HCT116 (cell line): Measurements from ENCODE around the gene LRP1B. TPM values are rescaled to one million over a fixed set of nuclear protein-coding genes. Genes with fewer than 3 reads are reported as not detected.

Experiments used
- ATAC-seq: fragments of 200-7000 bp; cut with Tn5 transposase; 2 replicates; pipeline ENCODE4 v1.9.1; 2020; ENCODE audit warnings: mild to moderate bottlenecking, moderate library complexity
- BruUV-seq: library from RNA; stranded (reverse); fragments of 400-500 nt; replicated peaks from 2 replicates; lab custom pipeline; 2021; lab: Mats Ljungman, UMichigan
- CTCF ChIA-PET: fragments of 300-600 bp; sonication (Branson Sonifier 250); formaldehyde crosslinking; loops from one replicate; lab custom pipeline; 2021; ENCODE audit warnings: antibody characterized with exemption; lab: Charles Lee
- POLR2A ChIA-PET: fragments of 300-600, 350-600 bp; sonication (Branson Sonifier 250); formaldehyde crosslinking; loops from one replicate; lab custom pipeline; 2021; ENCODE audit warnings: antibody characterized with exemption; lab: Charles Lee
- RAD21 ChIA-PET, 2 experiments: fragments of 300-600 bp; sonication (Branson Sonifier 250); formaldehyde crosslinking; loops; one replicate each; lab custom pipeline; 2023; ENCODE audit warnings: low total read pairs in 2 of 2; ENCODE audit not compliant: uncharacterized antibody in 2 of 2, unreplicated experiment in 2 of 2, low non-redundant PET in 1 of 2; lab: Charles Lee
- DNase-seq: peaks from one replicate; pipeline ENCODE4 v3.0.0-alpha.2; 2010; ENCODE audit warnings: low read depth, low spot score
- H2AFZ ChIP-seq: fragments of 200-600 bp; shearing (Covaris generic), sonication (generic); 2 replicates; pipeline ENCODE4 v1.6.1; 2017; ENCODE audit warnings: low read depth, mixed run types, mixed read lengths, antibody characterized with exemption, low read length; ENCODE audit not compliant: poor library complexity, severe bottlenecking
- H3K27ac ChIP-seq: 2 replicates; pipeline ENCODE4 v1.5.1; 2012; ENCODE audit warnings: low read depth, low read length
- H3K27me3 ChIP-seq: fragments of 200-600 bp; sonication (generic); 2 replicates; pipeline ENCODE4 v1.6.1; 2016; ENCODE audit warnings: mixed run types, low read length, mixed read lengths; ENCODE audit not compliant: insufficient read depth
- H3K36me3 ChIP-seq, 2 experiments: fragments of 200-500 bp in 1 of 2; fragments of 200-600 bp in 1 of 2; sonication (Bioruptor generic) in 1 of 2; sonication (generic) in 1 of 2; 2 replicates each; pipeline versions ENCODE4 v1.5.1 to v1.6.1; 2014 to 2016; ENCODE audit warnings: low read length in 2 of 2, inconsistent platforms in 1 of 2, mixed read lengths in 1 of 2, mixed run types in 1 of 2; ENCODE audit not compliant: insufficient read depth in 2 of 2, control insufficient read depth in 1 of 2
- H3K4me1 ChIP-seq, 2 experiments: fragments of 200-600 bp in 1 of 2; sonication (generic) in 1 of 2; 2 replicates each; pipeline versions ENCODE4 v1.5.1 to v1.6.1; 2012 to 2017; ENCODE audit warnings: low read length in 2 of 2, inconsistent platforms in 1 of 2, mild to moderate bottlenecking in 1 of 2, mixed read lengths in 1 of 2, mixed run types in 1 of 2, moderate library complexity in 1 of 2; ENCODE audit not compliant: insufficient read depth in 2 of 2, control insufficient read depth in 1 of 2
- H3K4me2 ChIP-seq: fragments of 200-600 bp; sonication (generic); 2 replicates; pipeline ENCODE4 v1.6.1; 2017; ENCODE audit warnings: mixed run types, low read length, mixed read lengths
- H3K4me3 ChIP-seq, 2 experiments: fragments of 200-600 bp in 1 of 2; sonication (generic) in 1 of 2; replicated peaks in 1 of 2; 2 replicates each; pipeline ENCODE4 v1.5.1; 2011 to 2016; ENCODE audit warnings: low read length in 2 of 2, control low read depth in 1 of 2, low read depth in 1 of 2, mild to moderate bottlenecking in 1 of 2, mixed read lengths in 1 of 2, mixed run types in 1 of 2
- H3K79me2 ChIP-seq: fragments of 200-600 bp; sonication (generic); 2 replicates; pipeline ENCODE4 v1.6.1; 2017; ENCODE audit warnings: mild to moderate bottlenecking, mixed run types, low read length, moderate library complexity, mixed read lengths; ENCODE audit not compliant: insufficient read depth
- H3K9ac ChIP-seq: fragments of 200-600 bp; sonication (generic); 2 replicates; pipeline ENCODE4 v1.6.1; 2016; ENCODE audit warnings: low read length, mixed read lengths
- H3K9me2 ChIP-seq: fragments of 200-600 bp; sonication (generic), shearing (Covaris generic); 2 replicates; pipeline ENCODE4 v1.6.1; 2017; ENCODE audit warnings: mixed run types, mild to moderate bottlenecking, moderate library complexity; ENCODE audit not compliant: insufficient read depth
- H3K9me3 ChIP-seq, 2 experiments: fragments of 200-500 bp in 1 of 2; fragments of 200-600 bp in 1 of 2; sonication (Bioruptor generic) in 1 of 2; sonication (generic) in 1 of 2; 2 replicates each; pipeline ENCODE4 v1.6.1; 2014 to 2017; ENCODE audit warnings: low read length in 2 of 2, mixed read lengths in 2 of 2, inconsistent platforms in 1 of 2, low read depth in 1 of 2, mild to moderate bottlenecking in 1 of 2, mixed run types in 1 of 2, moderate library complexity in 1 of 2; ENCODE audit not compliant: control insufficient read depth in 1 of 2, insufficient read depth in 1 of 2
- H4K20me1 ChIP-seq: fragments of 200-600 bp; sonication (generic), shearing (Covaris generic); 2 replicates; pipeline ENCODE4 v1.6.1; 2017; ENCODE audit warnings: mixed run types, mild to moderate bottlenecking, moderate library complexity; ENCODE audit not compliant: insufficient read depth
- CEBPB ChIP-seq: IDR thresholded peaks from 2 replicates; pipeline ENCODE4 v1.6.1; 2012; ENCODE audit warnings: low read depth
- ELF1 ChIP-seq: IDR thresholded peaks from 2 replicates; pipeline ENCODE4 v1.6.1; 2012; ENCODE audit warnings: low read depth, borderline replicate concordance
- EZH2 ChIP-seq: fragments of 200-600 bp; sonication (generic); IDR thresholded peaks from 2 replicates; pipeline ENCODE4 v1.6.1; 2017; ENCODE audit warnings: antibody characterized with exemption, mixed run types
- FOSL1 ChIP-seq: IDR thresholded peaks from 2 replicates; pipeline ENCODE4 v1.6.1; 2012; ENCODE audit warnings: low read depth
- JUND ChIP-seq: IDR thresholded peaks from 2 replicates; pipeline ENCODE4 v1.6.1; 2012
- MAX ChIP-seq: IDR thresholded peaks from 2 replicates; pipeline ENCODE4 v1.6.1; 2012
- POLR2AphosphoS5 ChIP-seq: IDR thresholded peaks from 2 replicates; pipeline ENCODE4 v1.6.1; 2011; ENCODE audit warnings: mild to moderate bottlenecking, low read depth, low read length, moderate library complexity
- RAD21 ChIP-seq: IDR thresholded peaks from 2 replicates; pipeline ENCODE4 v1.6.1; 2012; ENCODE audit warnings: low read depth, mild to moderate bottlenecking
- SP1 ChIP-seq: IDR thresholded peaks from 2 replicates; pipeline ENCODE4 v1.6.1; 2012; ENCODE audit warnings: low read depth
- SRF ChIP-seq: IDR thresholded peaks from 2 replicates; pipeline ENCODE4 v1.6.1; 2012; ENCODE audit warnings: low read depth
- TCF7L2 ChIP-seq: IDR thresholded peaks from 2 replicates; pipeline ENCODE4 v1.7.0; 2011; ENCODE audit warnings: borderline replicate concordance, inconsistent platforms; ENCODE audit not compliant: insufficient read depth, insufficient read length; ENCODE audit errors: extremely low read depth
- YY1 ChIP-seq: IDR thresholded peaks from 2 replicates; pipeline ENCODE4 v1.6.1; 2011; ENCODE audit warnings: low read length, low read depth, moderate library complexity, mild to moderate bottlenecking; ENCODE audit not compliant: insufficient replicate concordance; ENCODE audit errors: extremely low read depth
- ZFX ChIP-seq: fragments of 450-650 bp; IDR thresholded peaks from 2 replicates; pipeline ENCODE4 v1.6.1; 2017
- intact Hi-C: fragments of 100-400 bp; cut with micrococcal nuclease; formaldehyde crosslinking; loops from 2 replicates; pipeline ENCODE4 v1.10.0; 2022
- total RNA-seq: library from RNA; stranded (reverse); gene quantifications from one replicate; pipeline ENCODE4 v1.2.1, GENCODE V29; 2021; ENCODE audit not compliant: unreplicated experiment
- TF ChIP-seq, protein P1 (sequence below), 3 experiments: fragments of 200-600 bp in 1 of 3; sonication (generic) in 1 of 3; IDR thresholded peaks in 2 of 3; conservative IDR thresholded peaks in 1 of 3; 2 replicates each; pipeline ENCODE4 v1.5.1; 2012 to 2017; ENCODE audit warnings: low read depth in 2 of 3, low read length in 2 of 3, antibody characterized with exemption in 1 of 3, borderline replicate concordance in 1 of 3, control low read depth in 1 of 3, mild to moderate bottlenecking in 1 of 3, mixed read lengths in 1 of 3, mixed run types in 1 of 3, moderate library complexity in 1 of 3; ENCODE audit not compliant: insufficient read depth in 1 of 3
- TF ChIP-seq, protein P2 (sequence below): IDR thresholded peaks from 2 replicates; pipeline ENCODE4 v1.6.1; 2011; ENCODE audit warnings: mild to moderate bottlenecking, low read length, moderate library complexity; ENCODE audit not compliant: insufficient replicate concordance; ENCODE audit errors: extremely low read depth
- TF ChIP-seq, protein P3 (sequence below): IDR thresholded peaks from 2 replicates; pipeline ENCODE4 v1.6.1; 2012

LRP1B gene
- total RNA-seq, 1 experiment from 2014 or later: 0.34 TPM

DNA sequence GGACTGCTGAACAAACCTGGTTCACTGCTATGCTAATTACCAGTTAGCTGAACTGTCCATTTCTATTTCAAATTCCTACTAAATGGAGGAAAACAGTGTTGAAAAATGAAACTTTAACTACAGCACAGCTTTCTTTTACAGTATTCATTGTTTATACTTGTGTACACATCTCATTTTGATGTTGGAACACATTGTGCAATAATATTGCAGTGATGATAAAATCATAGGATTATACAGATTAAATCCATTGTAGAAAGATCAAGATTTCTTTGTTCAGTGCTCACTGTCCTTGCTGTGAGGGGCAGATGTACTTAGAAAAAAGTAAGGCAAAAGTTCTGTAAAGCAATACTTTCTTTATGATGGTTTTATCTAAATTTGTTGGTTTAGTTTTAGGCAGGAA, 1055.1 kb downstream of the LRP1B start:
- no peak overlapping the region for H3K4me3 ChIP-seq
- ATAC-seq (no peak), DNase-seq (no peak)
- no peak overlapping the region for H2AFZ ChIP-seq
- no peak overlapping the region for H3K27ac ChIP-seq
- no peaks in the 10 kb centered on the region for H3K9me2 ChIP-seq
- intact Hi-C loops: no loop called here
- TF ChIP-seq, protein P1, sequence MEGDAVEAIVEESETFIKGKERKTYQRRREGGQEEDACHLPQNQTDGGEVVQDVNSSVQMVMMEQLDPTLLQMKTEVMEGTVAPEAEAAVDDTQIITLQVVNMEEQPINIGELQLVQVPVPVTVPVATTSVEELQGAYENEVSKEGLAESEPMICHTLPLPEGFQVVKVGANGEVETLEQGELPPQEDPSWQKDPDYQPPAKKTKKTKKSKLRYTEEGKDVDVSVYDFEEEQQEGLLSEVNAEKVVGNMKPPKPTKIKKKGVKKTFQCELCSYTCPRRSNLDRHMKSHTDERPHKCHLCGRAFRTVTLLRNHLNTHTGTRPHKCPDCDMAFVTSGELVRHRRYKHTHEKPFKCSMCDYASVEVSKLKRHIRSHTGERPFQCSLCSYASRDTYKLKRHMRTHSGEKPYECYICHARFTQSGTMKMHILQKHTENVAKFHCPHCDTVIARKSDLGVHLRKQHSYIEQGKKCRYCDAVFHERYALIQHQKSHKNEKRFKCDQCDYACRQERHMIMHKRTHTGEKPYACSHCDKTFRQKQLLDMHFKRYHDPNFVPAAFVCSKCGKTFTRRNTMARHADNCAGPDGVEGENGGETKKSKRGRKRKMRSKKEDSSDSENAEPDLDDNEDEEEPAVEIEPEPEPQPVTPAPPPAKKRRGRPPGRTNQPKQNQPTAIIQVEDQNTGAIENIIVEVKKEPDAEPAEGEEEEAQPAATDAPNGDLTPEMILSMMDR (IDR thresholded peaks at IDR 0.05 in 2 of 3, conservative IDR thresholded peaks at IDR 0.05 in 1 of 3; ENCODE audit: borderline replicate concordance in 1 of 3, insufficient read depth in 1 of 3, low read depth in 2 of 3, low read length in 2 of 3): no peak
- no peak for TF ChIP-seq POLR2AphosphoS5
- no peak for TF ChIP-seq JUND
- TF ChIP-seq, protein P2, sequence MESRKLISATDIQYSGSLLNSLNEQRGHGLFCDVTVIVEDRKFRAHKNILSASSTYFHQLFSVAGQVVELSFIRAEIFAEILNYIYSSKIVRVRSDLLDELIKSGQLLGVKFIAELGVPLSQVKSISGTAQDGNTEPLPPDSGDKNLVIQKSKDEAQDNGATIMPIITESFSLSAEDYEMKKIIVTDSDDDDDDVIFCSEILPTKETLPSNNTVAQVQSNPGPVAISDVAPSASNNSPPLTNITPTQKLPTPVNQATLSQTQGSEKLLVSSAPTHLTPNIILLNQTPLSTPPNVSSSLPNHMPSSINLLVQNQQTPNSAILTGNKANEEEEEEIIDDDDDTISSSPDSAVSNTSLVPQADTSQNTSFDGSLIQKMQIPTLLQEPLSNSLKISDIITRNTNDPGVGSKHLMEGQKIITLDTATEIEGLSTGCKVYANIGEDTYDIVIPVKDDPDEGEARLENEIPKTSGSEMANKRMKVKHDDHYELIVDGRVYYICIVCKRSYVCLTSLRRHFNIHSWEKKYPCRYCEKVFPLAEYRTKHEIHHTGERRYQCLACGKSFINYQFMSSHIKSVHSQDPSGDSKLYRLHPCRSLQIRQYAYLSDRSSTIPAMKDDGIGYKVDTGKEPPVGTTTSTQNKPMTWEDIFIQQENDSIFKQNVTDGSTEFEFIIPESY: no peak
- no peak for TF ChIP-seq YY1
- no peak for TF ChIP-seq CEBPB
- TF ChIP-seq ZFX: no peak
- TF ChIP-seq TCF7L2: no peak
- no peak for TF ChIP-seq EZH2
- no peak for TF ChIP-seq RAD21
- TF ChIP-seq SP1: no peak
- TF ChIP-seq ELF1: no peak
- TF ChIP-seq, protein P3, sequence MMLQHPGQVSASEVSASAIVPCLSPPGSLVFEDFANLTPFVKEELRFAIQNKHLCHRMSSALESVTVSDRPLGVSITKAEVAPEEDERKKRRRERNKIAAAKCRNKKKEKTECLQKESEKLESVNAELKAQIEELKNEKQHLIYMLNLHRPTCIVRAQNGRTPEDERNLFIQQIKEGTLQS: no peak
- no peak for TF ChIP-seq SRF
- no peak for TF ChIP-seq MAX
- no peak for TF ChIP-seq FOSL1
- no peak overlapping the region for H3K4me2 ChIP-seq
- ChIA-PET POLR2A (no interaction called here), CTCF (no interaction called here), RAD21 (no interaction called here)
- no TSS peak for BruUV-seq
- no peak overlapping the region for H3K9ac ChIP-seq
- H3K79me2 ChIP-seq: no peaks in the 10 kb centered on the region
- no peaks in the 10 kb centered on the region for H3K36me3 ChIP-seq
- H4K20me1 ChIP-seq: no peaks in the 10 kb centered on the region
- H3K9me3 ChIP-seq: no peaks in the 10 kb centered on the region
- no peaks in the 10 kb centered on the region for H3K4me1 ChIP-seq
- no peaks in the 10 kb centered on the region for H3K27me3 ChIP-seq
